ENCODE data around the gene MYO1D. TPM values are rescaled to one million over a fixed set of nuclear protein-coding genes. Genes with fewer than 3 reads are reported as not detected.

Gene MYO1D
- total RNA-seq, 1 experiment from 2014 or later: 1.3 TPM

- no peak for DNase-seq (ENCODE audit: low read depth, low spot score)
- Histone ChIP-seq H3K27ac (ENCODE audit: low read length) (no peak overlapping the region), H3K4me3 (ENCODE audit: low read depth in 2 of 2, low read length in 2 of 2) (no peak overlapping the region), H3K36me3 (ENCODE audit: control insufficient read depth, insufficient read depth, low read length) (peaks cover 39% of the 10 kb centered on the region), H3K4me1 (ENCODE audit: control insufficient read depth, insufficient read depth, low read length) (no peaks in the 10 kb centered on the region), H3K27me3 (ENCODE audit: control insufficient read depth, insufficient read depth, low read length) (no peaks in the 10 kb centered on the region), H3K9me3 (ENCODE audit: control insufficient read depth, insufficient read depth, low read depth, low read length) (no peaks in the 10 kb centered on the region)
- POLR2A ChIA-PET: no interaction called here
- TF ChIP-seq REST (IDR thresholded peaks at IDR 0.05; ENCODE audit: insufficient read depth in 1 of 2, low read depth in 2 of 2, low read length in 1 of 2) (no peak), SIN3A (IDR thresholded peaks at IDR 0.05; ENCODE audit: borderline replicate concordance, insufficient read depth, low read depth, low read length) (no peak), POLR2AphosphoS5 (IDR thresholded peaks at IDR 0.05; ENCODE audit: low read depth, low read length) (no peak), TCF7L2 (IDR thresholded peaks at IDR 0.05; ENCODE audit: low read depth, low read length) (no peak)
- intact Hi-C loops (cut with micrococcal nuclease; ENCODE audit: unreplicated experiment) (no loop called here), in situ Hi-C loops (cut with HindIII; ENCODE audit: low pct_unique_long_range_greater_than_20kb, low sequenced_read_pairs) (no loop called here)
- no peak for ATAC-seq
- no TSS peak for BruUV-seq (replicated peaks)
- CTCF ChIA-PET: interaction anchor here (0.9 kb wide), 1 partner anchor 9 kb away, joined by 3 read pairs; no protein-coding TSS in a partner anchor
Measured at GRCh38 chr17:32470405-32471167, 406.3 kb downstream of the MYO1D start.

- no peaks in the 10 kb centered on the region for H3K4me1 ChIP-seq (ENCODE audit: control insufficient read depth, insufficient read depth, low read length)
- TF ChIP-seq CTCF (IDR thresholded peaks at IDR 0.05) (no peak), SIN3A (IDR thresholded peaks at IDR 0.05; ENCODE audit: borderline replicate concordance, insufficient read depth, low read depth, low read length) (no peak), TCF7L2 (IDR thresholded peaks at IDR 0.05; ENCODE audit: low read depth, low read length) (no peak), REST (IDR thresholded peaks at IDR 0.05; ENCODE audit: insufficient read depth in 1 of 2, low read depth in 2 of 2, low read length in 1 of 2) (no peak), POLR2AphosphoS5 (IDR thresholded peaks at IDR 0.05; ENCODE audit: low read depth, low read length) (no peak)
- H3K36me3 ChIP-seq (ENCODE audit: control insufficient read depth, insufficient read depth, low read length): peaks cover 38% of the 10 kb centered on the region
- no peak overlapping the region for H3K27ac ChIP-seq (ENCODE audit: low read length)
- DNase-seq (ENCODE audit: low read depth, low spot score): no peak
- intact Hi-C loops (cut with micrococcal nuclease; ENCODE audit: unreplicated experiment): no loop called here
- no TSS peak for BruUV-seq (replicated peaks)
- in situ Hi-C loops (cut with HindIII; ENCODE audit: low pct_unique_long_range_greater_than_20kb, low sequenced_read_pairs): no loop called here
- H3K27me3 ChIP-seq (ENCODE audit: control insufficient read depth, insufficient read depth, low read length): no peaks in the 10 kb centered on the region
- no peaks in the 10 kb centered on the region for H3K9me3 ChIP-seq (ENCODE audit: control insufficient read depth, insufficient read depth, low read depth, low read length)
- ChIA-PET CTCF (no interaction called here), POLR2A (no interaction called here)
- H3K4me3 ChIP-seq (ENCODE audit: low read depth in 2 of 2, low read length in 2 of 2): no peak overlapping the region
- ATAC-seq: no peak
Measured at GRCh38 chr17:32467949-32468348, 409.0 kb downstream of the MYO1D start.

Data from Panc1 (cell line).